ENCODE results near the gene RNF44. TPM values are rescaled to one million over a fixed set of nuclear protein-coding genes. Genes with fewer than 3 reads are reported as not detected.

Gene RNF44
- total RNA-seq, 2 experiments from 2014 or later = 61.2 to 164 TPM

DNA sequence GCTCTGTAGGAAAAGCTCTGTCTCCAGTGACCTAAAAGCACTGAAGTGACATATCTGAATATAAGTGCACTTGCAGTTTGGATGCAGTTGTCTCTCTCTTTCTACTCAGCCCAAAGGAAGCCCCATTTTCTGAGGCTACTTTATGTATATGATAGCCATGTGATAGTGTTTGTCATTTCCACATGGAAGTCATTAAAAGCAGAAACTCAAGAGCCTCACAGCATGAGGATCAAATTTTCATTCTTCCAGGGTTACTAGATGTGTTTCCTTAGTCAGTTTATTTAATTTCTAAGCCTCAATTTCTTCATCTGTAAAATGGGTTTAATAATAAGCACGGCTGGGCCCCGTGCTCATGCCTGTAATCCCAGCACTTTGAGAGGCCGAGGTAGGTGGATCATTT, 36.7 kb downstream of the RNF44 start:
- H3K27ac ChIP-seq (ENCODE audit: low read depth, low read length, poor library complexity, severe bottlenecking) = no peak overlapping the region
- H3K9me2 ChIP-seq (ENCODE audit: insufficient read depth, low read length) = no peaks in the 10 kb centered on the region
- intact Hi-C loops (cut with micrococcal nuclease; ENCODE audit: unreplicated experiment) = no loop called here
- no peak overlapping the region for H3K4me2 ChIP-seq (ENCODE audit: low read length)
- H3K4me3 ChIP-seq (ENCODE audit: low read depth, low read length, poor library complexity, severe bottlenecking) = no peak overlapping the region
- no peaks in the 10 kb centered on the region for H4K20me1 ChIP-seq (ENCODE audit: insufficient read depth, low read length)
- ChIA-PET CTCF (ENCODE audit: unreplicated experiment) (no interaction called here), POLR2A (interaction anchor here (1.3 kb wide), 1 partner anchor 53 kb away, joined by 3 read pairs; the partner anchor contains the start of gene FAF2)
- H3K9me3 ChIP-seq (ENCODE audit: low read length) = no peaks in the 10 kb centered on the region
- peaks cover 99% of the 10 kb centered on the region for H3K36me3 ChIP-seq (ENCODE audit: insufficient read depth, low read length)
- no peak for DNase-seq (ENCODE audit: low spot score)
- no peak for TF ChIP-seq EZH2phosphoT487 (IDR thresholded peaks at IDR 0.05; ENCODE audit: borderline replicate concordance, low read depth, low read length)
- TF ChIP-seq, protein P1, sequence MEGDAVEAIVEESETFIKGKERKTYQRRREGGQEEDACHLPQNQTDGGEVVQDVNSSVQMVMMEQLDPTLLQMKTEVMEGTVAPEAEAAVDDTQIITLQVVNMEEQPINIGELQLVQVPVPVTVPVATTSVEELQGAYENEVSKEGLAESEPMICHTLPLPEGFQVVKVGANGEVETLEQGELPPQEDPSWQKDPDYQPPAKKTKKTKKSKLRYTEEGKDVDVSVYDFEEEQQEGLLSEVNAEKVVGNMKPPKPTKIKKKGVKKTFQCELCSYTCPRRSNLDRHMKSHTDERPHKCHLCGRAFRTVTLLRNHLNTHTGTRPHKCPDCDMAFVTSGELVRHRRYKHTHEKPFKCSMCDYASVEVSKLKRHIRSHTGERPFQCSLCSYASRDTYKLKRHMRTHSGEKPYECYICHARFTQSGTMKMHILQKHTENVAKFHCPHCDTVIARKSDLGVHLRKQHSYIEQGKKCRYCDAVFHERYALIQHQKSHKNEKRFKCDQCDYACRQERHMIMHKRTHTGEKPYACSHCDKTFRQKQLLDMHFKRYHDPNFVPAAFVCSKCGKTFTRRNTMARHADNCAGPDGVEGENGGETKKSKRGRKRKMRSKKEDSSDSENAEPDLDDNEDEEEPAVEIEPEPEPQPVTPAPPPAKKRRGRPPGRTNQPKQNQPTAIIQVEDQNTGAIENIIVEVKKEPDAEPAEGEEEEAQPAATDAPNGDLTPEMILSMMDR (conservative IDR thresholded peaks at IDR 0.05; ENCODE audit: low read length) = no peak
- no peaks in the 10 kb centered on the region for H3K4me1 ChIP-seq (ENCODE audit: insufficient read depth, low read length, poor library complexity, severe bottlenecking)
- no peak overlapping the region for H2AFZ ChIP-seq (ENCODE audit: low read length)
- no TSS peak for BruUV-seq (replicated peaks)
- H3K79me2 ChIP-seq (ENCODE audit: insufficient read depth, low read depth, low read length) = no peaks in the 10 kb centered on the region

DNA sequence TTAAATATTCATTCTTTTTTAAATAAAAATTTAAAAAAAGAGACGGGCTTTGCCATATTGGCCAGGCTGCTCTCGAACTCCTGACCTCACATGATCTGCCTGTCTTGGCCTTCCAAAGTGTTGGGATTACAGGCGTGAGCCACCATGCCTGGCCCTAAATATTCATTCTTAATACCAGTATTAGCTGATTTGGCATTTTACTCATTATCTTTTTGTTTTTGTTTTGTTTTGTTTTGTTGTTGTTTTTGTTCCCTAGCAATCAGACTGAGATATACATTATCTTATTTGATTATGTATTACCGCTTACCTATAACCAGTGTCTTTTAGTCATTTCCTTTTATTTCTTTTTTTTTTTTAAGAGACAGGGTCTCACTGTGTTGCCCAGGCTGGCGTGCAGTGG, 37.9 kb downstream of the RNF44 start:
- Histone ChIP-seq H3K36me3 (ENCODE audit: insufficient read depth, low read length) (peaks cover 97% of the 10 kb centered on the region), H3K4me3 (ENCODE audit: low read depth, low read length, poor library complexity, severe bottlenecking) (no peak overlapping the region), H3K4me1 (ENCODE audit: insufficient read depth, low read length, poor library complexity, severe bottlenecking) (no peaks in the 10 kb centered on the region), H3K79me2 (ENCODE audit: insufficient read depth, low read depth, low read length) (no peaks in the 10 kb centered on the region), H3K9me3 (ENCODE audit: low read length) (no peaks in the 10 kb centered on the region), H3K9me2 (ENCODE audit: insufficient read depth, low read length) (no peaks in the 10 kb centered on the region), H2AFZ (ENCODE audit: low read length) (no peak overlapping the region), H3K4me2 (ENCODE audit: low read length) (no peak overlapping the region), H3K27ac (ENCODE audit: low read depth, low read length, poor library complexity, severe bottlenecking) (no peak overlapping the region), H4K20me1 (ENCODE audit: insufficient read depth, low read length) (no peaks in the 10 kb centered on the region)
- intact Hi-C loops (cut with micrococcal nuclease; ENCODE audit: unreplicated experiment) = no loop called here
- DNase-seq (ENCODE audit: low spot score) = no peak
- CTCF ChIA-PET (ENCODE audit: unreplicated experiment) = no interaction called here
- BruUV-seq (replicated peaks) = no TSS peak
- TF ChIP-seq, protein P1 (conservative IDR thresholded peaks at IDR 0.05; ENCODE audit: low read length) = no peak
- no peak for TF ChIP-seq EZH2phosphoT487 (IDR thresholded peaks at IDR 0.05; ENCODE audit: borderline replicate concordance, low read depth, low read length)
- POLR2A ChIA-PET = interaction anchor here (0.8 kb wide), 1 partner anchor 38 kb away, joined by 3 read pairs; no protein-coding TSS in a partner anchor

DNA sequence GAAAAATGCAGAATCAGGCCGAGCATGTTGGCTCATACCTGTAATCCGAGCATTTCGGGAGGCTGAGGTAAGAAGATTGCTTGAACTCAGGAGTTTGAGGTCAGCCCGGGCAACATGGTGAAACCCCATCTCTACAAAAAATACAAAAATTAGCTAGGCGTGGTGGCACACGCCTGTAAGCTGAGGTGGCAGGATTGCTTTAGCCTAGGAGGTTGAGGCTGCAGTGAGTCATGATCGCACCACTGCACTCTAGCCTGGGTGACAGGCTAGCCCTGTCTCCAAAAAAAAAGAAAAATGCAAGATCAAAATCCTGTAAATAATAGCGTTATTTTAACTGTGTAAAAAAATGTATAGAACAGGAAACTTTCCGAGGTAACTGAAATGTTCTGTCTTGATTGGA, 39.4 kb downstream of the RNF44 start:
- H3K4me1 ChIP-seq (ENCODE audit: insufficient read depth, low read length, poor library complexity, severe bottlenecking) = no peaks in the 10 kb centered on the region
- no peaks in the 10 kb centered on the region for H4K20me1 ChIP-seq (ENCODE audit: insufficient read depth, low read length)
- no peak overlapping the region for H2AFZ ChIP-seq (ENCODE audit: low read length)
- no peak overlapping the region for H3K27ac ChIP-seq (ENCODE audit: low read depth, low read length, poor library complexity, severe bottlenecking)
- H3K9me2 ChIP-seq (ENCODE audit: insufficient read depth, low read length) = no peaks in the 10 kb centered on the region
- TF ChIP-seq, protein P1 (conservative IDR thresholded peaks at IDR 0.05; ENCODE audit: low read length) = no peak
- no TSS peak for BruUV-seq (replicated peaks)
- no peaks in the 10 kb centered on the region for H3K9me3 ChIP-seq (ENCODE audit: low read length)
- peaks cover 97% of the 10 kb centered on the region for H3K36me3 ChIP-seq (ENCODE audit: insufficient read depth, low read length)
- H3K4me2 ChIP-seq (ENCODE audit: low read length) = no peak overlapping the region
- H3K4me3 ChIP-seq (ENCODE audit: low read depth, low read length, poor library complexity, severe bottlenecking) = no peak overlapping the region
- H3K79me2 ChIP-seq (ENCODE audit: insufficient read depth, low read depth, low read length) = no peaks in the 10 kb centered on the region
- intact Hi-C loops (cut with micrococcal nuclease; ENCODE audit: unreplicated experiment) = no loop called here
- POLR2A ChIA-PET = no interaction called here
- CTCF ChIA-PET (ENCODE audit: unreplicated experiment) = no interaction called here
- DNase-seq (ENCODE audit: low spot score) = no peak
